ENCODE results near the gene SMOC1. TPM values are rescaled to one million over a fixed set of nuclear protein-coding genes. Genes with fewer than 3 reads are reported as not detected.

Gene SMOC1
- total and polyA plus RNA-seq, 9 of the 15 experiments (the other 6 are each of a cell fraction or from before 2014, with no cell fraction given), result 0.04 TPM; not detected in 8

GRCh38 chr14:69913686-69914085 is 34.5 kb downstream of the SMOC1 start:
- Histone ChIP-seq H2AFZ (ENCODE audit: low read depth, low read length) (no peak overlapping the region), H3K27ac (ENCODE audit: extremely low read depth, low read depth, low read length) (no peak overlapping the region), H3K9me3 (replicated peaks; ENCODE audit: control insufficient read depth, insufficient read depth, low read depth, low read length) (no peaks in the 10 kb centered on the region), H3K9me1 (ENCODE audit: control insufficient read depth, insufficient read depth, low read length) (no peaks in the 10 kb centered on the region), H3K9ac (ENCODE audit: insufficient read depth in 1 of 2, low read depth in 2 of 2, low read length in 2 of 2) (no peak overlapping the region), H3K4me1 (replicated peaks in 1 of 2; ENCODE audit: control insufficient read depth in 2 of 2, insufficient read depth in 2 of 2, low read length in 2 of 2) (no peaks in the 10 kb centered on the region), H3K4me2 (ENCODE audit: insufficient read depth, low read length) (no peak overlapping the region), H3K79me2 (ENCODE audit: control insufficient read depth, insufficient read depth, low read length) (no peaks in the 10 kb centered on the region), H4K20me1 (replicated peaks; ENCODE audit: control insufficient read depth, insufficient read depth, low read length) (no peaks in the 10 kb centered on the region), H3K27me3 (ENCODE audit: control insufficient read depth in 2 of 2, insufficient read depth in 2 of 2, low read length in 2 of 2) (no peaks in the 10 kb centered on the region), H3K4me3 (no peak overlapping the region), H3K36me3 (ENCODE audit: control insufficient read depth, insufficient read depth, low read length) (no peaks in the 10 kb centered on the region)
- CTCF ChIA-PET (ENCODE audit: low intra/inter-chr PET ratio), result no interaction called here
- BruUV-seq (replicated peaks), result no TSS peak
- POLR2A ChIA-PET, result interaction anchor here (0.5 to 0.9 kb wide), 2 partner anchors 26 to 107 kb away, joined by 3 read pairs; no protein-coding TSS in a partner anchor
- ATAC-seq, result no peak
- in situ Hi-C loops (cut with MboI) (no loop called here), intact Hi-C loops (cut with micrococcal nuclease) (no loop called here)
- WGBS (ENCODE audit: insufficient coverage, low coverage, missing lambda C conversion rate), result 0% methylated on average over 1 of the region's 1 CpG
- no peak for DNase-seq (ENCODE audit: extremely low read depth in 1 of 4, low spot score in 3 of 4)
- FAIRE-seq, result no peak
- TF ChIP-seq SMC3 (conservative IDR thresholded peaks at IDR 0.05; ENCODE audit: insufficient read depth, low read depth, low read length) (no peak), HDAC3 (IDR thresholded peaks at IDR 0.05; ENCODE audit: borderline replicate concordance, partially characterized antibody) (no peak), POLR3G (IDR thresholded peaks at IDR 0.05; ENCODE audit: extremely low read depth, insufficient read length, insufficient replicate concordance) (no peak), GATAD2B (IDR thresholded peaks at IDR 0.05; ENCODE audit: borderline replicate concordance) (no peak), PURB (CRISPR knock-in tag; IDR thresholded peaks at IDR 0.05; ENCODE audit: low read depth) (no peak), GMEB1 (CRISPR knock-in tag; IDR thresholded peaks at IDR 0.05) (no peak), RBM14 (IDR thresholded peaks at IDR 0.05; ENCODE audit: borderline replicate concordance, insufficient read depth, low read depth, low read length) (no peak), CREB3L1 (IDR thresholded peaks at IDR 0.05; ENCODE audit: borderline replicate concordance, low read depth) (no peak), HMG20B (CRISPR knock-in tag; IDR thresholded peaks at IDR 0.05) (no peak), ZNF717 (CRISPR knock-in tag; IDR thresholded peaks at IDR 0.05) (no peak), NONO (IDR thresholded peaks at IDR 0.05; ENCODE audit: low read depth in 2 of 2, low read length in 1 of 2) (no peak), NFIC (IDR thresholded peaks at IDR 0.05) (no peak), PRPF4 (IDR thresholded peaks at IDR 0.05; ENCODE audit: insufficient read depth, low read depth, low read length, poor library complexity, severe bottlenecking) (no peak), ZFP1 (CRISPR knock-in tag; IDR thresholded peaks at IDR 0.05) (no peak), ZNF696 (CRISPR knock-in tag; conservative IDR thresholded peaks at IDR 0.05) (no peak), RUNX1 (IDR thresholded peaks at IDR 0.05; ENCODE audit: low read depth) (no peak)
- TF ChIP-seq, protein P1, sequence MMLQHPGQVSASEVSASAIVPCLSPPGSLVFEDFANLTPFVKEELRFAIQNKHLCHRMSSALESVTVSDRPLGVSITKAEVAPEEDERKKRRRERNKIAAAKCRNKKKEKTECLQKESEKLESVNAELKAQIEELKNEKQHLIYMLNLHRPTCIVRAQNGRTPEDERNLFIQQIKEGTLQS (IDR thresholded peaks at IDR 0.05), result no peak
- TF ChIP-seq, protein P1 (CRISPR knock-in tag; conservative IDR thresholded peaks at IDR 0.05), result no peak
